ENCODE data around the gene SYNJ1. TPM values are rescaled to one million over a fixed set of nuclear protein-coding genes. Genes with fewer than 3 reads are reported as not detected.
A peak's percentile ranks its signal among the peaks of the same experiment; 100 is the strongest.

Gene SYNJ1
- total RNA-seq, 2 donors from 2014 or later, result 11.7 to 12.5 TPM

DNA sequence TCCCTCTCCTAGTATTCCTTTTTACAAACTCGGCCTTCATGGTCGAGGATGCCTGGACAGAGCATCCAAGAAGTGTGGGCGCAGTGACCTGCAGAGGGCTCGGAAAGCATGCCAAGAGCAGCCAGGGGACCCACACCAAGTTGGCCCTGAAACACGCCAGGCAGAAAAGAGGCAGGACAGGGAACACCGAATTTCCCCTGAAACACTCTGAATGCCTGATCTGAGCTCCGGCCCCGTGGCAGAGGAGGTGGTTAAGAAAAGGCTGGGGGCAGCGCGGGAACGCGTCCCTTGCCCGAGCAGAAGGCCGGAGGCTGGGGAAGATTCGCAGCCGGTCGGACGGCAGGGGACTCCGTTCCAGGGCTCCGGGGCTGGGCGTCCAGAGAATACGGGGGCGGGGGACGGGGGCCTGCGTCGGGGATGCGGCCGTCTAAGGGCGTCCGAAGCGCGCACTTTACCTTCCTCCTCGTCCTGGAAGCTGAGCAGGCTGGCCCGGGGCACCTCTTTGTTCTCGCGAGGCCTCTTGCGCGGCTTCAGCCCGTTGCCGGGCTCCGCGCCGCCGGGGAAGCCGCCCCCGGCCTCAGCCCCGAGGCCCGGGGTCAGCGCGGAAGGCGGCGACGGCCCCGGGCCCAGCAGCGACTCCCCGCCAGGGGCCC is 43.2 kb upstream of the SYNJ1 start:
- TF ChIP-seq, protein P1, sequence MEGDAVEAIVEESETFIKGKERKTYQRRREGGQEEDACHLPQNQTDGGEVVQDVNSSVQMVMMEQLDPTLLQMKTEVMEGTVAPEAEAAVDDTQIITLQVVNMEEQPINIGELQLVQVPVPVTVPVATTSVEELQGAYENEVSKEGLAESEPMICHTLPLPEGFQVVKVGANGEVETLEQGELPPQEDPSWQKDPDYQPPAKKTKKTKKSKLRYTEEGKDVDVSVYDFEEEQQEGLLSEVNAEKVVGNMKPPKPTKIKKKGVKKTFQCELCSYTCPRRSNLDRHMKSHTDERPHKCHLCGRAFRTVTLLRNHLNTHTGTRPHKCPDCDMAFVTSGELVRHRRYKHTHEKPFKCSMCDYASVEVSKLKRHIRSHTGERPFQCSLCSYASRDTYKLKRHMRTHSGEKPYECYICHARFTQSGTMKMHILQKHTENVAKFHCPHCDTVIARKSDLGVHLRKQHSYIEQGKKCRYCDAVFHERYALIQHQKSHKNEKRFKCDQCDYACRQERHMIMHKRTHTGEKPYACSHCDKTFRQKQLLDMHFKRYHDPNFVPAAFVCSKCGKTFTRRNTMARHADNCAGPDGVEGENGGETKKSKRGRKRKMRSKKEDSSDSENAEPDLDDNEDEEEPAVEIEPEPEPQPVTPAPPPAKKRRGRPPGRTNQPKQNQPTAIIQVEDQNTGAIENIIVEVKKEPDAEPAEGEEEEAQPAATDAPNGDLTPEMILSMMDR (IDR thresholded peaks at IDR 0.05), result no peak
- Histone ChIP-seq H3K9ac (ENCODE audit: low read depth in 2 of 2, low read length in 2 of 2) (peak overlapping the region; percentile 84 to 99), H3K9me3 (no peaks in the 10 kb centered on the region), H3K36me3 (no peaks in the 10 kb centered on the region), H3K4me1 (no peaks in the 10 kb centered on the region), H3K27me3 (no peaks in the 10 kb centered on the region), H3K27ac (peak overlapping the region; percentile 87), H3K4me3 (peak overlapping the region; percentile 72)
- intact Hi-C loops (cut with DNase I), result no loop called here
- peak; percentile 42 for DNase-seq

DNA sequence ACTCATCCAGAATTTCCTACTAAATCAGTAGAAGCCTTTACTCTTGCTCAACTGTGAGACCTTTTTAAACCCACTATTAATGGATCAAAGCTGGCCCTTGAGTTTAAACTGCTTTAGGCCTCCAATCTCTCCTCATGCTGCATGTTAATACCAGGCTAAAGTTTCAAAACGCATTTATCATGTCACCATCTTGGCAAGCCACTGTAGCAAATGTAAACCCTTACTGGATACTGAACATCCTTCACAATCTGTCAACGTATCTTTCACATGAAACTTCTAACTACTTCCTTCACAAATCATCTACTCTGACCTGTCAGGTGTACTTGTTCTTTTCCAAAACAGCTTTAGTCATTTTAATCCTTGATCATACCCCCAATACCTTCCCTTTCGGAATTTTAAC is 40.7 kb upstream of the SYNJ1 start:
- intact Hi-C loops (cut with DNase I), result loop anchor here (5.0 kb wide), 1 partner anchor 36 kb away; no protein-coding TSS in a partner anchor
- TF ChIP-seq, protein P1 (IDR thresholded peaks at IDR 0.05), result no peak
- H3K4me1 ChIP-seq, result no peaks in the 10 kb centered on the region

DNA sequence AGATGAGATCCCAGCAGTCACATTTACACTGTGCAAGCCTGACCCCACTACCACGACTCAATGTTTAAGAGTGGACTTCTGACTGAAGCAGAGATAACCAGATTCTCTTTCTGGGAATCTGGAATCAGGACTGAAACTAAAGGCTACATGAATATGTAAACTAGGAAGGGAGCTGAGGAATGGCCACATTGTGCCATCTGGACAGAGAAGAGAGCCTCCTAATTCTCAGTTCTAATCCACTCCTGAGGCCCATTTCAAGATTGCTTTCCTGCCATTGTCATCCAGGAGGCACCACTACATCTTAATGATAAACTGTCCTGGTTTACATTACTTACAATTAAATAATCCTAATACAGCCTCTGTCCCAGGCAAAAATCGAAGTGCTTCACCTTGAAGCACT is 37.2 kb upstream of the SYNJ1 start:
- no peak for DNase-seq
- intact Hi-C loops (cut with DNase I), result loop anchor here (5.0 kb wide), 1 partner anchor 33 kb away; no protein-coding TSS in a partner anchor
- H3K9me3 ChIP-seq, result no peaks in the 10 kb centered on the region
- no peak overlapping the region for H3K27ac ChIP-seq
- no peak overlapping the region for H3K4me3 ChIP-seq
- no peaks in the 10 kb centered on the region for H3K27me3 ChIP-seq
- peaks cover 21% of the 10 kb centered on the region for H3K36me3 ChIP-seq
- H3K4me1 ChIP-seq, result no peaks in the 10 kb centered on the region
- TF ChIP-seq, protein P1 (IDR thresholded peaks at IDR 0.05), result no peak
- H3K9ac ChIP-seq (ENCODE audit: low read depth in 2 of 2, low read length in 2 of 2), result no peak overlapping the region

More for the DNA sequence above, 40.7 kb upstream of the SYNJ1 start:
- H3K9me3 ChIP-seq, result no peaks in the 10 kb centered on the region
- no peaks in the 10 kb centered on the region for H3K27me3 ChIP-seq
- no peak overlapping the region for H3K27ac ChIP-seq
- no peaks in the 10 kb centered on the region for H3K36me3 ChIP-seq
- H3K4me3 ChIP-seq, result no peak overlapping the region
- no peak overlapping the region for H3K9ac ChIP-seq (ENCODE audit: low read depth in 2 of 2, low read length in 2 of 2)
- no peak for DNase-seq

DNA sequence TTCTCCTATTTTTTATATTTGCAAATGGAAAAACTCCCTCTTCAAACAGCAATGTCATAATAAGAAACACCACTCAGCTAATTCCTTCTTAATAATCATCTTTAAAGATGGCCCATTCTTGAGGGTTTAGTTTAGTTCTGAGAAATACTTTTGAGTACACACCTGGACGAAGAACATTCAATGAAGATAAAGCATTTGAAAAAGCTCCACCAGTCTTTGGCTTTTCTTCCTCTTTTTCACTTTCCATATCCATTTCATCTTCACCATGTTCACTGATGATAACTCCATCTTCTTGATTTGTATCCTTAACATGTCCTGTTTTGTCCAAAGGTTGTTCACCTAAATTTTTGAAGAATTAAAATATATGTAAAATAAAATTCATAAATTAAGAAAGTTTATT is 36.4 kb upstream of the SYNJ1 start:
- Histone ChIP-seq H3K4me1 (no peaks in the 10 kb centered on the region), H3K27me3 (no peaks in the 10 kb centered on the region), H3K27ac (no peak overlapping the region), H3K9me3 (no peaks in the 10 kb centered on the region), H3K36me3 (peaks cover 23% of the 10 kb centered on the region), H3K9ac (ENCODE audit: low read depth in 2 of 2, low read length in 2 of 2) (no peak overlapping the region), H3K4me3 (no peak overlapping the region)
- intact Hi-C loops (cut with DNase I), result no loop called here
- TF ChIP-seq, protein P1 (IDR thresholded peaks at IDR 0.05), result no peak
- DNase-seq, result no peak

DNA sequence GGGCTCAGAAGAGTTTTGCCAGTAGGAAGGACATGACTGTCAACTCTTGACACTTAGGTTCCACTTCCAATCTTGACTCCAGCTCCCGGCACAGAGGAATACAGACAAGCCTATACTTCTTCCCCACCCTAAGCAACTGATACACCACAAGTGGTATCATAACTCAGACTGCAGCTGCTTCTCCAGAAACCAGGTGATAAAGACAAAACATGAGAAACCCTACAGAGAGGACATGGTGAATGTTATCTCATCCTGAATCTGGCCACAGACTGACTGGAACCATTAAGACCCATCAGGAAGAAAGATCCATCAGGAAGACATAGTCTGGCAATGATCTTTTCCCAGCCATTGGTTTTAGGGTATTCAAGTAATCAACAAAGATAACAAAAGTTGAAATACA is 30.0 kb upstream of the SYNJ1 start:
- no peaks in the 10 kb centered on the region for H3K9me3 ChIP-seq
- peaks cover 18% of the 10 kb centered on the region for H3K36me3 ChIP-seq
- intact Hi-C loops (cut with DNase I), result loop anchor here (10.0 kb wide), 1 partner anchor 103 kb away; no protein-coding TSS in a partner anchor
- H3K27me3 ChIP-seq, result no peaks in the 10 kb centered on the region
- H3K27ac ChIP-seq, result no peak overlapping the region
- TF ChIP-seq, protein P1 (IDR thresholded peaks at IDR 0.05), result no peak
- no peak overlapping the region for H3K9ac ChIP-seq (ENCODE audit: low read depth in 2 of 2, low read length in 2 of 2)
- DNase-seq, result no peak
- no peak overlapping the region for H3K4me3 ChIP-seq
- no peaks in the 10 kb centered on the region for H3K4me1 ChIP-seq

Data from colonic mucosa (tissue), 4 donors.